AG09309 (cell line): ENCODE results near the gene PLCXD1.
"Not testable (repeated sequence)": the region's sequence is repeated elsewhere in the genome, so short reads cannot be mapped to it uniquely, and the experiment has no call there.

Source experiments
- DNase-seq: peaks from one replicate; pipeline ENCODE4 v3.0.0-alpha.2; 2010; ENCODE audit warnings: low read depth
- H3K4me3 ChIP-seq: 2 replicates; pipeline ENCODE4 v1.5.1; 2011; ENCODE audit warnings: mild to moderate bottlenecking, low read depth, low read length, moderate library complexity; ENCODE audit not compliant: control insufficient read depth
- TF ChIP-seq, protein P1 (sequence below): IDR thresholded peaks from 2 replicates; pipeline ENCODE4 v1.5.1; 2011; ENCODE audit warnings: mild to moderate bottlenecking, low read depth, low read length, inconsistent platforms; ENCODE audit not compliant: insufficient read depth, control insufficient read depth; ENCODE audit errors: missing control alignments

PLCXD1 gene

DNA sequence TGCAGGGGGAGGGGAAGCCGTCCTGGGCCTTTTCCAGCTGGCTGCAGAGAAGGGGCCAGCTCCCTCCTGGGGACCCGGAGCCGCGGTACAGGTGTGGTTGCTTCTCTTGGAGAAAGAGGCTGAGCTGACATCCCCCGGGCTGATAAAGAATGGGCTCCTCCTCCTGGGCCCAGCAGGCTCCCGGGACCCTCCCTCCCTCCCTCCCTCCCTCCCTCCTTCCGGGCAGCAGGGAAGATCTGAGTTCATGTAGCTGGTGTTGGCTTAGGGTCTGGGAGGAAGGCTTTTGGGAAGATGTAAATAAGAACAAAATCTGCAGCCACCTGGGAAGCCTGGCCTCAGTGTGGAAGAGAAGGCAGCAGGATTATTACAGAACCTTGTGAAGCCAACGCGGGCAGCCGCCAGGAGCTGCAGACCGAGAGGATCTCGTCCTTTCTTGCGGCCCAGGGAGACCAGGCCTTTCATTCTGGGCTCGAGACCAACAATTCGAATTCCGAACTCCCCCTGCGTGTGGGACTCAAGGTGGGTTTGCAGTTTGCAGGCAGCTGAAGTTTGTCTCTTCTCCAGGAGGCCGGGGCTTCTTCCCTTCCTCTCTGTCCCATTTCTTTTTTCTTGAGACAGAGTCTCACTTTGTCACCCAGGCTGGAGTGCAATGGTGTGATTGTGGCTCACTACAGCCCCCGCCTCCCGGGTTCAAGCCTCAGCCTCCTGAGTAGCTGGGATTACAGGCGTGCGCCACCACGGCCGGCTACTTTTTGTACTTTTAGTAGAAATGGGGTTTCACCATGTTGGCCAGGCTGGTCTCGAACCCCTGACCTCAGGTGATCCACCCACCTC, at the start of gene PLCXD1:
Gene PLCXD1 (plus strand): TSS at position 216 of the 834 bp plus-strand sequence. CDS start 2,807 bp downstream, outside the sequence.
- no peak within 1 kb of the TSS for H3K4me3 ChIP-seq
- no peak for DNase-seq
- TF ChIP-seq, protein P1, sequence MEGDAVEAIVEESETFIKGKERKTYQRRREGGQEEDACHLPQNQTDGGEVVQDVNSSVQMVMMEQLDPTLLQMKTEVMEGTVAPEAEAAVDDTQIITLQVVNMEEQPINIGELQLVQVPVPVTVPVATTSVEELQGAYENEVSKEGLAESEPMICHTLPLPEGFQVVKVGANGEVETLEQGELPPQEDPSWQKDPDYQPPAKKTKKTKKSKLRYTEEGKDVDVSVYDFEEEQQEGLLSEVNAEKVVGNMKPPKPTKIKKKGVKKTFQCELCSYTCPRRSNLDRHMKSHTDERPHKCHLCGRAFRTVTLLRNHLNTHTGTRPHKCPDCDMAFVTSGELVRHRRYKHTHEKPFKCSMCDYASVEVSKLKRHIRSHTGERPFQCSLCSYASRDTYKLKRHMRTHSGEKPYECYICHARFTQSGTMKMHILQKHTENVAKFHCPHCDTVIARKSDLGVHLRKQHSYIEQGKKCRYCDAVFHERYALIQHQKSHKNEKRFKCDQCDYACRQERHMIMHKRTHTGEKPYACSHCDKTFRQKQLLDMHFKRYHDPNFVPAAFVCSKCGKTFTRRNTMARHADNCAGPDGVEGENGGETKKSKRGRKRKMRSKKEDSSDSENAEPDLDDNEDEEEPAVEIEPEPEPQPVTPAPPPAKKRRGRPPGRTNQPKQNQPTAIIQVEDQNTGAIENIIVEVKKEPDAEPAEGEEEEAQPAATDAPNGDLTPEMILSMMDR = no peak

GRCh38 chrX:231637-232277, 49.4 kb upstream of the PLCXD1 start:
- H3K4me3 ChIP-seq, DNase-seq: not testable (repeated sequence)

DNA sequence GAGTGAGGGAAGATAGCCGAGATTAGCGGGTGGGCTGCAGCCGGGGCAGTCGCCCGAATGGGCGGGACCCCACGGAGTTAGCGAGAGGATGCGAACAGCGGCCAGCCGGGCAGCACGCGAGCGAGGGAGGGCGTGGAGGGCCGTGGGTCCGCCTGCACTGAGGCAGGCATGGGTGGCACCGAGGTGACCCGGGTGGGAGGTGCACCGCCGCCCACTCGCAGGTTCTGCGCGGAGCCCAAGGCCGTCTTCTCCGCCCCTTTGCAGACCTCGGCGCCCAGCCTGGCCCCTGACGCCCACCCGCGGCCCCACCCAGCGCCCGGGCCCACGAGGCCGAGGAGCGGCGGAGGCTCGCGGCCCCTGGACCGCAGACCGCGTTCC, 48.9 kb upstream of the PLCXD1 start:
- DNase-seq, H3K4me3 ChIP-seq: not testable (repeated sequence)

DNA sequence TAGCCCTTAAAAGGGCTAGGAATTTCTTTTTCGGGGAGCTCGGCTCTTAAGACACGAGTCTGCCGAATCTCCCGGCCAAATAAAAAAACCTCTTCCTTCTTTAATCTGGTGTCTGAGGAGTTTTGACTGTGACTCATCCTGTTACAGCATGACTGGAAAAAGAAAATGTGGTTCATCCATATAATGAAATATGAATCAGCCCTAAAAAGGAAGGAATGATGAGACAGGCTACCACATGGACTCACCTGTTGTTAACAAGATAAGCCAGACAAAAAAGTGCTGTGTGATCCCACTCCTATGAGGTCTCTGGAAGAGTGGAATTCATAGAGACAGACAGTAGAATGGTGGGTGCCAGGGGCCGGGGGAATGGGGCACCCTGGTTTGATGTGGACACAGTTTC, 45.0 kb upstream of the PLCXD1 start:
- DNase-seq, H3K4me3 ChIP-seq: not testable (repeated sequence)

DNA sequence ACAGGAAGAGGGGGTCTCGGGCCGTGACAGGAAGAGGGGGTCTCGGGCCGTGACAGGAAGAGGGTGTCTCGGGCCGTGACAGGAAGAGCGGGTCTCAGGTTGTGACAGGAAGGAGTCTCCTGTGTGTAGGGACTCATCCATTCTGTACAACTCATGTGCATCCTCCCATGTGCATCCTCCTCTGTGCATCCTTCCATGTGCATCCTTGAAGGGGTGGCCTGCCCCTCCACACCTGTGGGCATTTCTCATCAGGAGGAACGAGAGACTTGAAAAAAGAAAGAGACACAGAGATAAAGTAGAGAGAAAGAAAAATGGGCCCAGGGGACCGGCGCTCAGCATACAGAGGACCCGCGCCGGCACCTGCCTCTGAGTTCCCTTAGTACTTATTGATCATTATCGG, 30.2 kb upstream of the PLCXD1 start:
- TF ChIP-seq, protein P1 = no peak
- H3K4me3 ChIP-seq = no peak overlapping the region
- DNase-seq = no peak

- DNase-seq, H3K4me3 ChIP-seq: not testable (repeated sequence)
Measured at GRCh38 chrX:251396-252243, 29.6 kb upstream of the PLCXD1 start.

DNA sequence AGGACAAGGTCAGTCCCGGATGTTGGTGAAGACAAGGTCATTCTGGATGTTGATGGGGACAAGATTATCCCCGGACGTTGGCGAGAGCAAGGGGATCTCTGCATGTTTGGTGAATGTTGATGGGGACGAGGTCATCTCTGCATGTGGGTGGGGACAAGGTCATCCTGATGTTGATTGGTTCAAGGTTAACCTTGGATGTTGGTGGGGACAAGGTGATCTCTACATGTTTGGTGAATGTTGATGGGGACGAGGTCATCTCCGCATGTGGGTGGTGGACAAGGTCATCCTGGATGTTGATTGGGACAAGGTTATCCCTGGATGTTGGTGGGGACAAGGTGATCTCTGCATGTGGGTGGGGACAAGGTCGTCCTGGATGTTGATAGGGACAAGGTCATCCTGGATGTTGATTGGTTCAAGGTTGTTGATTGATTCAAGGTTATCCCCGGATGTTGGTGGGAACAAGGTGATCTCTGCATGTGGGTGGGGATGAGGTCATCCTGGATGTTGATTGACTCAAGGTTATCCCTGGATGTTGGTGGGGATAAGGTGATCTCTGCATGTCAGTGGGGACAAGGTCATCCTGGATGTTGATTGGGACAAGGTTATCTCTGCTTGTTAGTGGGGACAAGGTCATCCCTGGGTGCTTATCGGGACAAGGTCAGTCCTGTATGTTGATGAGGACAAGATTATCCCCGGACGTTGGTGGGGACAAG, 28.8 kb upstream of the PLCXD1 start:
- no peak for DNase-seq
- H3K4me3 ChIP-seq = no peak overlapping the region
- TF ChIP-seq, protein P1 = no peak

- no peak for DNase-seq
- no peak overlapping the region for H3K4me3 ChIP-seq
- TF ChIP-seq, protein P1 = no peak
Measured at GRCh38 chrX:252957-253291, 28.3 kb upstream of the PLCXD1 start.
